Adrenal gland (tissue), 12 donors: ENCODE results near the gene PPP1R12B. TPM values are rescaled to one million over a fixed set of nuclear protein-coding genes. Genes with fewer than 3 reads are reported as not detected.
A peak's percentile ranks its signal among the peaks of the same experiment; 100 is the strongest.

ENCODE experiments used
- DNase-seq, 7 donors: peaks; one replicate each; pipeline ENCODE4 v3.0.0-alpha.2; 2019 to 2020
- H3K27ac ChIP-seq, 5 donors: fragments of 200-600 bp; sonication (generic) in 4 of 5; 1 replicate in 3 of 5; 2 replicates in 2 of 5; pipeline versions ENCODE4 v1.5.1 to v1.8.0; 2016 to 2020; ENCODE audit warnings: mild to moderate bottlenecking in 1 of 5
- H3K27me3 ChIP-seq: fragments of 200-600 bp; 2 replicates; pipeline ENCODE4 v1.8.0; 2021
- H3K36me3 ChIP-seq, 2 donors: fragments of 200-600 bp; replicated peaks in 1 of 2; 1 replicate in 1 of 2; 2 replicates in 1 of 2; pipeline versions ENCODE4 v1.5.1 to v1.8.0; 2018 to 2022
- H3K4me1 ChIP-seq, 2 donors: fragments of 200-600 bp; replicated peaks in 1 of 2; 1 replicate in 1 of 2; 2 replicates in 1 of 2; pipeline versions ENCODE4 v1.5.1 to v1.8.0; 2018 to 2021
- H3K4me3 ChIP-seq, 4 donors: fragments of 200-600 bp; sonication (generic) in 3 of 4; one replicate each; pipeline ENCODE4 v1.5.1; 2016 to 2018
- H3K9me3 ChIP-seq, 3 donors: fragments of 200-600 bp; sonication (generic) in 1 of 3; replicated peaks in 1 of 3; 1 replicate in 2 of 3; 2 replicates in 1 of 3; pipeline versions ENCODE4 v1.5.1 to v1.8.0; 2016 to 2021
- POLR2A ChIP-seq, 2 donors: fragments of 450-650 bp; IDR thresholded peaks; one replicate each; pipeline ENCODE4 v1.6.1; 2017; ENCODE audit warnings: antibody characterized with exemption in 2 of 2, mild to moderate bottlenecking in 2 of 2, moderate library complexity in 1 of 2
- WGBS, 4 donors: extraction: QIAGEN DNeasy Blood & Tissue Kit in 2 of 4; methylation state at CpG; one replicate each; pipeline versions ENCODE4 v1.1.5 to v1.1.7; 2013 to 2017; 5-methylcytosine and 5-hydroxymethylcytosine counted together
- intact Hi-C, 2 donors: fragments of 100-400 bp; cut with DNase I; formaldehyde crosslinking; loops; one replicate each; pipeline versions ENCODE4 v1.14.1 to v1.15.0; 2022 to 2023
- polyA plus RNA-seq, 3 donors: library from polyadenylated mRNA; stranded (reverse); fragments of 200-250 nt in 2 of 3; fragments of 350-450 nt in 1 of 3; fragmentation: Illumina TruSeq in 1 of 3; extraction: RNeasy Lipid Tissue Mini Kit (QIAGEN cat#74804) in 1 of 3; gene quantifications; one replicate each; pipeline ENCODE4 v1.2.3, GENCODE V29; 2013 to 2014
- total RNA-seq, 9 donors: library from RNA; depleted of rRNA in 4 of 9; stranded (reverse); fragments of >200 nt in 4 of 9; fragments of 120-200 nt in 1 of 9; fragmentation: NEBNext Ultra II Directional in 1 of 9; extraction: Animal tissue kit (Norgen Biotek cat#: 25700) in 1 of 9; gene quantifications; one replicate each; pipeline versions ENCODE4 v1.1.0 to v1.2.4, GENCODE V29; 2013 to 2023
- TF ChIP-seq, protein P1 (sequence below), 6 experiments: fragments of 450-650 bp in 4 of 6; fragments of 200-600 bp in 2 of 6; sonication (generic) in 1 of 6; IDR thresholded peaks; 1 replicate in 5 of 6; 2 replicates in 1 of 6; pipeline versions ENCODE4 v1.5.1 to v1.8.0; 2016 to 2021; ENCODE audit warnings: antibody characterized with exemption in 6 of 6, mild to moderate bottlenecking in 2 of 6, moderate library complexity in 1 of 6
- donor health status: healthy with polysubstance abuse.
- donor health status: Bipolar disorder and iron deficiency.
- donor health status: DM: yes; HTN: yes; CAD: no.
- donor health status: DM: no; HTN: no; CAD: no.
- donor health status: DM: no; HTN: no; CAD: no.
- donor health status: DM: yes; HTN: yes; CAD: no.

The PPP1R12B gene
- total and polyA plus RNA-seq, 12 donors, result 3.0 to 43.9 (median 19.8) TPM

DNA sequence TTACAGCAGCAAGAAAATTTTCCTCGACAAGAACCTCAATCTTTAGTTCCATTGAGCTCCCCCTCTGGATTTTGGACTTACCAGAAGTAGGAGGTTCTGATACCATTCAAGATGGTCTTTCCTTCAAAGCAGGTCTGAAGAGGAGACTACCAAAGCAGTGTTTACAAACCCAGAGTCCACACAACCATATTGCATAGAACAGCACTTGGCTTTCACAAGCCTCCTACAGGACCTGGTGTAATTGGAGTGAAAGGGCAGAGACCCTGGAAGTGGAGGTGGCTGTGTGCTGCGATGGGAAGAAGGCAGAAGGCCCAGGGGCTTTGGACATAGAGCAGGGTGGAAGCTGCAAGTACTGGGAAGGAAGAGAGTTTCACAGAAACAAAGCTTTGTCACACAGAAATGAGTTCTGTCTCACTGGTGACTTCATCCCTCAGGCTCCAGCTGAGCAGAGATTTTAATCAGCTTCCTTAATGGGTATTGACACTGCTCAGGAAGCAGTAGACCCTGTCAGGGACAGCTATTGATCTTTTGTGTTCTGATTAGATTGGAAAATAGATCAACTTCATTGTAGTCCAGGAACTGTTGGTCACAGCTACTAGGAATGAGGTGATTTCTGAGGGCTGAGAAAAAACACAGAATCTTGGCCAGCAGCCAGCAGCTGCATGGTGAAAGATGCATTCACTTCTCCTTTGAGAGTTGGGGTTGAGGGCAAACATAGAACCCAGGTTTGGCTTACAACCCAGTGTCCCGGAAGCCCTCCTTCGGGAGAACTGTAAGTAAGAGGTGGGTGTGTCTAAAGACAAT lies 237.7 kb downstream of the PPP1R12B start:
- Histone ChIP-seq H3K36me3 (no peaks in the 10 kb centered on the region), H3K27ac (peak overlapping the region in 2 of 5 donors; percentile 59 to 75), H3K9me3 (no peaks in the 10 kb centered on the region), H3K4me3 (no peak overlapping the region), H3K4me1 (peaks cover 0 to 36% of the 10 kb centered on the region in 2 donors), H3K27me3 (no peaks in the 10 kb centered on the region)
- intact Hi-C loops, result no loop called here
- 63 to 75% (median 67%) methylated on average over 4 of the region's 4 CpGs for WGBS, 4 donors
- DNase-seq, result peak in 4 of 7 donors; percentile 15 to 68 (median 38)
- TF ChIP-seq POLR2A (IDR thresholded peaks at IDR 0.05), result no peak
- TF ChIP-seq, protein P1, sequence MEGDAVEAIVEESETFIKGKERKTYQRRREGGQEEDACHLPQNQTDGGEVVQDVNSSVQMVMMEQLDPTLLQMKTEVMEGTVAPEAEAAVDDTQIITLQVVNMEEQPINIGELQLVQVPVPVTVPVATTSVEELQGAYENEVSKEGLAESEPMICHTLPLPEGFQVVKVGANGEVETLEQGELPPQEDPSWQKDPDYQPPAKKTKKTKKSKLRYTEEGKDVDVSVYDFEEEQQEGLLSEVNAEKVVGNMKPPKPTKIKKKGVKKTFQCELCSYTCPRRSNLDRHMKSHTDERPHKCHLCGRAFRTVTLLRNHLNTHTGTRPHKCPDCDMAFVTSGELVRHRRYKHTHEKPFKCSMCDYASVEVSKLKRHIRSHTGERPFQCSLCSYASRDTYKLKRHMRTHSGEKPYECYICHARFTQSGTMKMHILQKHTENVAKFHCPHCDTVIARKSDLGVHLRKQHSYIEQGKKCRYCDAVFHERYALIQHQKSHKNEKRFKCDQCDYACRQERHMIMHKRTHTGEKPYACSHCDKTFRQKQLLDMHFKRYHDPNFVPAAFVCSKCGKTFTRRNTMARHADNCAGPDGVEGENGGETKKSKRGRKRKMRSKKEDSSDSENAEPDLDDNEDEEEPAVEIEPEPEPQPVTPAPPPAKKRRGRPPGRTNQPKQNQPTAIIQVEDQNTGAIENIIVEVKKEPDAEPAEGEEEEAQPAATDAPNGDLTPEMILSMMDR (IDR thresholded peaks at IDR 0.05), result no peak

DNA sequence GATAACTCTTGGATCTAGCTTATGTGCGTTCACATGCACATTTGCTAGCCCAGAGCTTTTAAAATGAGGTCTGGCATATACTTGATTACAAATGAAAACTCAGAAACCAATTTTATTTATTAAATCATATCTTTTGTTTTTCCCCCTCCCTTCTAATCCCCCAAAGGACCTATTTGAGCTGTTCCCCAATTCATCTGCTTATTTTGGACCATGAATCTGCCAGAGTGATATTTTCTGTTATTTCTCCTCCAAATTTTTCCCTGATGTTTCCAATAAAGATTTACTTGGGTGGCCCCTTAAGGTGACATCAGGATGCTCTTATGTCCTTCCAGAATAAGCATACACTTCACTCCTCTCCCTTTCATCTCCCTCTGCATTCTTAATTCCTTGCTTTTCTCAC lies 238.4 kb downstream of the PPP1R12B start:
- TF ChIP-seq, protein P1 (IDR thresholded peaks at IDR 0.05), result no peak
- TF ChIP-seq POLR2A (IDR thresholded peaks at IDR 0.05), result no peak

DNA sequence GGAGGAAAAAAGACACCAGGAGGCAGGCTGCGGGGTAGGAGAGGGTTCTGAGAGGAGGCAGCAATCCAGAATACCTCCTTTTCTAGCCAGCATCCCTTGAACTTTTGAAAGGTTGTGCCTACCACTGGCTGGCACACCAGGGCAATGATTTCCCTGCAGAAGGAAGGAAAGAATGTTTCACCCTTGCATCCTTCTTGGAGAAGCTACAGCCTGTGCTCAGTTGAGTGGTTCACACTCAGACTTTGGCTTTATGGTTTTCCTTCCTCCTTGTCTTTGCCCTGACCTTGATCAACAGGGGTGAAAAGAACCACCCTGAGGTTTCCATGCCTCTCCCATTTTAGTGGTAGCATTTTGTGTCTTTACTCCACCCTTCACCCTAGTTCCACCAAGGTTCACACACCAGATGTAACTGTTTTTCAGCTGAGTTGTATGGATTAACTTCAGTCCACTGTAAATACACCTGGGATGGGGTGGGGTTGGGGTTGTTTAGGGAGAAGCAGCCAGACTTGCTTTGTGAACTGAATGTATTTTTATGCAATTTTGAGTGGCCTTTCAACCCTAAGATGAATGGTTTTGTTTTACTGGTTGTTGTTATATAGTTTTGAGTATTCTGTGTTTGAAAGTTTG lies 239.5 kb downstream of the PPP1R12B start:
- no peaks in the 10 kb centered on the region for H3K9me3 ChIP-seq
- H3K4me1 ChIP-seq, result peaks cover 0 to 36% of the 10 kb centered on the region in 2 donors
- intact Hi-C loops, result no loop called here
- no peak overlapping the region for H3K4me3 ChIP-seq
- no peak for DNase-seq
- no peaks in the 10 kb centered on the region for H3K36me3 ChIP-seq
- WGBS, 4 donors, result 0 to 93% (median 29%) methylated on average over 1 of the region's 1 CpG
- peak overlapping the region in 2 of 5 donors; percentile 75 to 84 for H3K27ac ChIP-seq
- TF ChIP-seq, protein P1 (IDR thresholded peaks at IDR 0.05), result no peak
- no peak for TF ChIP-seq POLR2A (IDR thresholded peaks at IDR 0.05)
- no peaks in the 10 kb centered on the region for H3K27me3 ChIP-seq

More for the DNA sequence above, 238.4 kb downstream of the PPP1R12B start:
- intact Hi-C loops, result no loop called here
- H3K27me3 ChIP-seq, result no peaks in the 10 kb centered on the region
- peaks cover 0 to 36% of the 10 kb centered on the region in 2 donors for H3K4me1 ChIP-seq
- peak overlapping the region in 2 of 5 donors; percentile 59 to 75 for H3K27ac ChIP-seq
- H3K36me3 ChIP-seq, result no peaks in the 10 kb centered on the region
- H3K4me3 ChIP-seq, result no peak overlapping the region
- H3K9me3 ChIP-seq, result no peaks in the 10 kb centered on the region
- DNase-seq, result no peak
- WGBS, 4 donors, result 63 to 96% (median 90%) methylated on average over 1 of the region's 1 CpG

DNA sequence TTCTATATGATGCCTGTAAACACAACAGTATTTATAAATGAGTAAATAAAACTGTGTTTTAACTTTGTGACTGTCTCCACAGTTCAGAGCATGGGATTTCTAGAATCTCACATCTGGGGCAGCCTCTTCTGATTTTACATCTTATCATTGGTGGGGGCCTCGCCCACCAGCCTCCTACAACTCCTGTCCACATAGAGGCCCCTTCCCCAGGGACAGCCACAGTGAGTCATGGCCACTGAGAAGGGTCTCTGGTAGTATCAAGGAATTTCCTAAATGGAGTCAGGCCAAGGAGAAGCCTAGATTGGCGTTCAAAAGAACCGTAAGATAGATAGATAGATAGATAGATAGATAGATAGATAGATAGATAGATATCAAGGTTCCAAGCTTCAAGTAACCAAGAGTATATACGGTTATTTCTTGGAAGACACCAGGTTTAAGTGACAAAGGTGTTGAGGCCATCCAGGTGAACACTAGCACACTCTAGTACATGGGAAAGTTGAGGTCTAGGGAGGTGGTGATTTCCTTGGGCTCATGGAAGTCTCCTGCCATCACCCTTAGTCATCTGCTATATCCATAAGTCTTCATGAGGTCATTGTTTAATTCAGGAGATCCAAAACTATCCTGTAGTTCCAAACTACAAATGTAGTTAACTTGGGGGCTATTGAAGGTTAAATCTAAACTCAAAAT lies 240.1 kb downstream of the PPP1R12B start:
- no peaks in the 10 kb centered on the region for H3K9me3 ChIP-seq
- no peak for DNase-seq
- H3K36me3 ChIP-seq, result no peaks in the 10 kb centered on the region
- TF ChIP-seq, protein P1 (IDR thresholded peaks at IDR 0.05), result no peak
- TF ChIP-seq POLR2A (IDR thresholded peaks at IDR 0.05), result no peak
- H3K27me3 ChIP-seq, result no peaks in the 10 kb centered on the region
- intact Hi-C loops, result no loop called here
- no peak overlapping the region for H3K4me3 ChIP-seq
- 87 to 91% (median 89%) methylated on average over 4 of the region's 4 CpGs for WGBS, 4 donors
- peak overlapping the region in 3 of 5 donors; percentile 13 to 84 (median 75) for H3K27ac ChIP-seq
- H3K4me1 ChIP-seq, result peaks cover 0 to 36% of the 10 kb centered on the region in 2 donors
